Lower leg skin (tissue), 3 donors: ENCODE data around the gene QPRT.

Experiments
- CTCF ChIP-seq, 3 donors: fragments of 450-650 bp; IDR thresholded peaks; one replicate each; pipeline ENCODE4 v1.5.1; 2016; ENCODE audit warnings: antibody characterized with exemption in 3 of 3, mild to moderate bottlenecking in 3 of 3, moderate library complexity in 2 of 3
- POLR2A ChIP-seq, 2 donors: fragments of 450-650 bp; IDR thresholded peaks; one replicate each; pipeline ENCODE4 v1.6.1; 2016 to 2017; ENCODE audit warnings: antibody characterized with exemption in 2 of 2, mild to moderate bottlenecking in 1 of 2, moderate library complexity in 1 of 2

GRCh38 chr16:29686740-29687332 is 7.9 kb downstream of the QPRT start:
- no peak for TF ChIP-seq CTCF (IDR thresholded peaks at IDR 0.05)
- no peak for TF ChIP-seq POLR2A (IDR thresholded peaks at IDR 0.05)
